Prostate gland (tissue), 2 donors: ENCODE results near the gene CYP1A1. TPM values are rescaled to one million over a fixed set of nuclear protein-coding genes. Genes with fewer than 3 reads are reported as not detected.
A peak's percentile ranks its signal among the peaks of the same experiment; 100 is the strongest.
"Not testable (repeated sequence)": the region's sequence is repeated elsewhere in the genome, so short reads cannot be mapped to it uniquely, and the experiment has no call there.

Source experiments
- DNase-seq: peaks from one replicate; pipeline ENCODE4 v3.0.0-alpha.2; 2019; ENCODE audit warnings: low spot score
- H3K27ac ChIP-seq, 2 donors: fragments of 200-600 bp; sonication (generic); 2 replicates each; pipeline ENCODE4 v1.5.1; 2017 to 2019
- H3K27me3 ChIP-seq: fragments of 200-600 bp; sonication (generic); replicated peaks from 2 replicates; pipeline ENCODE4 v1.5.1; 2019; ENCODE audit not compliant: insufficient read depth
- H3K36me3 ChIP-seq, 2 donors: fragments of 200-600 bp; sonication (generic); 1 replicate in 1 of 2; 2 replicates in 1 of 2; pipeline versions ENCODE4 v1.5.1 to v1.8.1; 2017 to 2019
- H3K4me1 ChIP-seq: fragments of 200-600 bp; sonication (generic); replicated peaks from 2 replicates; pipeline ENCODE4 v1.5.1; 2019
- H3K4me3 ChIP-seq, 2 donors: fragments of 200-600 bp; sonication (generic); 2 replicates each; pipeline ENCODE4 v1.5.1; 2017 to 2019
- H3K9me3 ChIP-seq: fragments of 200-600 bp; sonication (generic); 2 replicates; pipeline ENCODE4 v1.5.1; 2017
- POLR2A ChIP-seq: fragments of 450-650 bp; IDR thresholded peaks from one replicate; pipeline ENCODE4 v1.6.1; 2016; ENCODE audit warnings: antibody characterized with exemption, mild to moderate bottlenecking
- POLR2AphosphoS5 ChIP-seq: sonication (generic); formaldehyde crosslinking; IDR thresholded peaks from one replicate; pipeline ENCODE4 v1.6.1; 2017; ENCODE audit warnings: antibody characterized with exemption
- WGBS: methylation state at CpG from one replicate; pipeline ENCODE4 v1.1.5; 2018; 5-methylcytosine and 5-hydroxymethylcytosine counted together
- intact Hi-C: fragments of 100-400 bp; cut with DNase I; formaldehyde crosslinking; loops from one replicate; pipeline ENCODE4 v1.14.2; 2022
- total RNA-seq, 2 donors: library from RNA; depleted of rRNA; stranded (reverse); fragments of >200 nt; gene quantifications; one replicate each; pipeline ENCODE4 v1.1.0, GENCODE V29; 2016
- TF ChIP-seq, protein P1 (sequence below), 4 experiments: fragments of 200-600 bp in 2 of 4; fragments of 450-650 bp in 2 of 4; sonication (generic) in 2 of 4; IDR thresholded peaks; 1 replicate in 3 of 4; 2 replicates in 1 of 4; pipeline ENCODE4 v1.5.1; 2016 to 2019; ENCODE audit warnings: antibody characterized with exemption in 4 of 4, mild to moderate bottlenecking in 2 of 4, moderate library complexity in 2 of 4

Gene CYP1A1
- total RNA-seq, 2 donors from 2014 or later: 0.57 to 6.9 TPM

- WGBS: 77% methylated on average over 7 of the region's 7 CpGs
- Histone ChIP-seq H3K27me3 (peaks cover 6% of the 10 kb centered on the region), H3K9me3 (no peaks in the 10 kb centered on the region), H3K27ac (no peak overlapping the region), H3K36me3 (no peaks in the 10 kb centered on the region), H3K4me1 (no peaks in the 10 kb centered on the region), H3K4me3 (no peak overlapping the region)
- intact Hi-C loops: no loop called here
- TF ChIP-seq, protein P1, sequence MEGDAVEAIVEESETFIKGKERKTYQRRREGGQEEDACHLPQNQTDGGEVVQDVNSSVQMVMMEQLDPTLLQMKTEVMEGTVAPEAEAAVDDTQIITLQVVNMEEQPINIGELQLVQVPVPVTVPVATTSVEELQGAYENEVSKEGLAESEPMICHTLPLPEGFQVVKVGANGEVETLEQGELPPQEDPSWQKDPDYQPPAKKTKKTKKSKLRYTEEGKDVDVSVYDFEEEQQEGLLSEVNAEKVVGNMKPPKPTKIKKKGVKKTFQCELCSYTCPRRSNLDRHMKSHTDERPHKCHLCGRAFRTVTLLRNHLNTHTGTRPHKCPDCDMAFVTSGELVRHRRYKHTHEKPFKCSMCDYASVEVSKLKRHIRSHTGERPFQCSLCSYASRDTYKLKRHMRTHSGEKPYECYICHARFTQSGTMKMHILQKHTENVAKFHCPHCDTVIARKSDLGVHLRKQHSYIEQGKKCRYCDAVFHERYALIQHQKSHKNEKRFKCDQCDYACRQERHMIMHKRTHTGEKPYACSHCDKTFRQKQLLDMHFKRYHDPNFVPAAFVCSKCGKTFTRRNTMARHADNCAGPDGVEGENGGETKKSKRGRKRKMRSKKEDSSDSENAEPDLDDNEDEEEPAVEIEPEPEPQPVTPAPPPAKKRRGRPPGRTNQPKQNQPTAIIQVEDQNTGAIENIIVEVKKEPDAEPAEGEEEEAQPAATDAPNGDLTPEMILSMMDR (IDR thresholded peaks at IDR 0.05): no peak
- TF ChIP-seq POLR2AphosphoS5 (no peak), POLR2A (no peak)
- no peak for DNase-seq
Observed at GRCh38 chr15:74730619-74731316, 5.4 kb upstream of the CYP1A1 start.

DNA sequence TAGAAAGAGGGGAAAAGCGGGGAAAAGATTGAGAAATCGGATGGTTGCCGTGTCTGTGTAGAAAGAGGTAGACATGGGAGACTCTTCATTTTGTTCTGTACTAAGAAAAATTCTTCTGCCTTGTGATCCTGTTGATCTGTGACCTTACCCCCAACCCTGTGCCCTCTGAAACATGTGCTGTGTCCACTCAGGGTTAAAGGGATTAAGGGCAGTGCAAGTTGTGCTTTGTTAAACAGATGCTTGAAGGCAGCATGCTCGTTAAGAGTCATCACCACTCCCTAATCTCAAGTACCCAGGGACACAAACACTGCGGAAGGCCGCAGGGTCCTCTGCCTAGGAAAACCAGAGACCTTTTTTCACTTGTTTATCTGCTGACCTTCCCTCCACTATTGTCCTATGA, 4.0 kb upstream of the CYP1A1 start:
- H3K27ac ChIP-seq, H3K27me3 ChIP-seq, H3K36me3 ChIP-seq, H3K9me3 ChIP-seq, H3K4me1 ChIP-seq, H3K4me3 ChIP-seq, intact Hi-C loops, DNase-seq: not testable (repeated sequence)
- 60% methylated on average over 3 of the region's 6 CpGs for WGBS

GRCh38 chr15:74728699-74729098, 3.4 kb upstream of the CYP1A1 start:
- H3K4me3 ChIP-seq, intact Hi-C loops, H3K27me3 ChIP-seq, H3K4me1 ChIP-seq, DNase-seq, H3K36me3 ChIP-seq, H3K27ac ChIP-seq, H3K9me3 ChIP-seq: not testable (repeated sequence)
- WGBS: 79% methylated on average over 15 of the region's 30 CpGs

DNA sequence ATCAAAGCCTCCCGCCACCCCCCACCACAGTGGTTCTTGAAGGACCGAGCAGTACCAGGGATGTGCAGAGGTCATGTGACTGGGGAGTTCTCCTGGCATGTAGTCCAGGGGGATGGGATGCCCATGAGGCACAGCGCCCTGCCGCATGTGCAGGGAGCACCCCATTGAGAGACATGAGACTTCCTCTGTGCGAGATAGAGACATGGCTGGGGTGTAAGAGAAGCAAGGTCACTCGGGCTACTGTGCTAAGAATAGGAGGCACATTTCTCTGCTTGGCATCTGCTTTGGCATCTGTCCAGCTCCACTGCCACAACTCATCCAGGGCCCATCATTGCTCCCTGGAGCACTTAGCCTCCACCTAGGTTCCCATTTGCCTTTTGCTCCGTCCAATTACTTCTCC, 2.4 kb upstream of the CYP1A1 start:
- TF ChIP-seq POLR2AphosphoS5: no peak
- TF ChIP-seq POLR2A: no peak
- TF ChIP-seq, protein P1 (IDR thresholded peaks at IDR 0.05): no peak
- intact Hi-C loops: no loop called here
- Histone ChIP-seq H3K27me3 (peaks cover 6% of the 10 kb centered on the region), H3K4me3 (no peak overlapping the region), H3K36me3 (no peaks in the 10 kb centered on the region), H3K27ac (no peak overlapping the region), H3K4me1 (no peaks in the 10 kb centered on the region), H3K9me3 (no peaks in the 10 kb centered on the region)
- WGBS: 72% methylated on average over 7 of the region's 7 CpGs
- DNase-seq: no peak

DNA sequence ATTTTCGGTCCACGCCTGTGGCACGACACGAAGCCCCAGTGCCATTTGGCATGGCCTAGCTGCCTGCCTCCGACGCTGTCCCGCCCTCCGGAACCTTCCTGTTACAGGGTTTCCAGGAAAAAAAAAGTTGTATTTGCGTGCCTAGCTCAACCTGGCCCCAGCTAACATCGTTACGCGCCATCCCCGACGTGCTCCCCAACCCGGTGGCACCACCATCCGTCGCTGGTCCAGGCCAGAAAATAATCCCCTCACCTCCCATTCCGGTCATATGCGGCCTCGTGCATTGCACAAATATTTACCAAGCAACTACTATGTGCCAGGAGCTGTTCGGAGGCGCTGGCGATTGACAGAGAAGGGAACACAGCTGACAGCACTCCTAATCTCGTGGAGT, 1.4 kb upstream of the CYP1A1 start:
- no peaks in the 10 kb centered on the region for H3K9me3 ChIP-seq
- no peak for TF ChIP-seq POLR2AphosphoS5
- no peak for TF ChIP-seq POLR2A
- TF ChIP-seq, protein P1 (IDR thresholded peaks at IDR 0.05): no peak
- peak overlapping the region in 1 of 2 donors; percentile 39 for H3K4me3 ChIP-seq
- H3K27ac ChIP-seq: no peak overlapping the region
- WGBS: 40% methylated on average over 17 of the region's 24 CpGs
- intact Hi-C loops: no loop called here
- H3K27me3 ChIP-seq: peaks cover 6% of the 10 kb centered on the region
- DNase-seq: no peak
- no peaks in the 10 kb centered on the region for H3K4me1 ChIP-seq
- H3K36me3 ChIP-seq: no peaks in the 10 kb centered on the region
